NCI-H446 (cell line): ENCODE measurements around the gene MYBBP1A.
"Not testable (repeated sequence)": the region's sequence is repeated elsewhere in the genome, so short reads cannot be mapped to it uniquely, and the experiment has no call there.

Experiments used
- DNase-seq, 2 experiments: peaks; one replicate each; lab custom pipeline; 2025; lab: John Stamatoyannopoulos, UW

The MYBBP1A gene

DNA sequence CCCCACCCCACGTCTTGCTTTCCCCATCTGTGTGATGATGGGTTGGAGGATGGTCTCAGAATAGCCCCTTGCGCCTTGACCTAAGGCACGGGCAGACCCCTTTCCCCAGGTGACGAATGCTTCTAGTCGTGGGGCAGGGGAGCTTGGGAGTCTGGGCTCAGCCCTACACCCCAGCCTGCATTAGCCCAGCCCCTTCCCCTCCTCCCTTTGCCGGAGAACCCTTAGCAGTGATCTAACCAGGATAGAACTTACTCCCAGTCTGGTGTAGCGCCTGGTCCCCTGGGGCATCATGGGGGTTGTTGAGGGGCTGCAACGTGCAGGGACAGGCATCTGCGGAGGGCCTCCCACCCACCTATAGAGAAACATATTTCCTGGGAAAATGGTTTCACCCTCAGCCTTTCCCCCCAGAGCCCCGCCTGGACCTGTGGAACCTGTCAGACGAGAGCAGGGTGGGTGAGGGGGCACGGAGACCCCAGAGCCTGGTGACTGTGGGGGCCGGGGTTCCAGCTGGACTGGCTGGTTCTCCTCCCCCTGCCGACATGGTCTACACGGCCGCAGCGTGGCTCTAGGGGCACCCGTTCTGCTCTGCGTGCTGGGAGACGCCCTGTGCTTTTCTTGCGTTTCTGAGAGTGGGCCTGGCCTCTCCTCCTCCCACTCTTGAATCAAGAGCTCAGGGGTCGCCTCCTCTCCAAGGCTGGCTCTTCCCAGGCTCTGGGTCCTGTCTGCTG is 33.9 kb upstream of the MYBBP1A start:
- no peak for DNase-seq

GRCh38 chr17:4588391-4588790 is 33.2 kb upstream of the MYBBP1A start:
- no peak for DNase-seq

GRCh38 chr17:4587803-4588202 is 32.6 kb upstream of the MYBBP1A start:
- DNase-seq: no peak

GRCh38 chr17:4587195-4587594 is 32.0 kb upstream of the MYBBP1A start:
- no peak for DNase-seq

GRCh38 chr17:4586043-4586442 is 30.9 kb upstream of the MYBBP1A start:
- no peak for DNase-seq

GRCh38 chr17:4585638-4585994 is 30.4 kb upstream of the MYBBP1A start:
- DNase-seq: no peak

DNA sequence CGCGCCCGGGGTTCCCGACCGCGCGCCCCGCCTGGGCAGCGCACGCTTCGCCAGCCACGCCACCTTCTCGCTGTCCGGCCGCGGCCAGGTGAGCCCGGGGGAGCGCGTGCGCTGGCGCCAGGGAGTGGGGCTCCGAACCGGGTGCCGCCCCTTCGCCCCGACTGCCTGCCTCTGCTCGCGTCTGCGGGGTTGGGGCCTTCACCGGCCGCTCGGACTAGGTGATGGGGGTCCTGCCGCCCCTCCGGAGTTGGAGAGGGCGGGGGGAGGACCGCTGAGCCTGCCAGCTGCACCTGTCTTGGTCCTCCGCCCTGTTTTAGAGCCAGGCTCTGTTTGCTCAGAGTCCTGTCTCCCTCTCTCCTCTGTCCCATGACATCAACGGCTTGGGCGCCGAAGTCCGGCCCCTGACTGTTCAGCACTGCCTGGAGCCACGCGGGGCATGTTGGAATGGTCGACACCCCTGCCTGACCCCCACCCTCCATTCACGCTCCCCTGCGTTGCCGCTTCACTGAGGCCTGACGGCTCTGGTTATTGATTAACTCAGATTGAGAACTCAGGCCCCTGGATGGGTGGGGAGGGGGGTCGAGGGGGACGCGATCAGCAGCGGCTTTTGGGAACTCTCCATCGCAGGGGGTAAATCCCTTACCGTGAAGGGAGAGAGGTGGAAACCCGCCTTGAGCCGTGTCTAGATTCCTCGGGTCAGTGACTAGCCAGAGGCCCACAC is 29.9 kb upstream of the MYBBP1A start:
- DNase-seq: no peak

DNA sequence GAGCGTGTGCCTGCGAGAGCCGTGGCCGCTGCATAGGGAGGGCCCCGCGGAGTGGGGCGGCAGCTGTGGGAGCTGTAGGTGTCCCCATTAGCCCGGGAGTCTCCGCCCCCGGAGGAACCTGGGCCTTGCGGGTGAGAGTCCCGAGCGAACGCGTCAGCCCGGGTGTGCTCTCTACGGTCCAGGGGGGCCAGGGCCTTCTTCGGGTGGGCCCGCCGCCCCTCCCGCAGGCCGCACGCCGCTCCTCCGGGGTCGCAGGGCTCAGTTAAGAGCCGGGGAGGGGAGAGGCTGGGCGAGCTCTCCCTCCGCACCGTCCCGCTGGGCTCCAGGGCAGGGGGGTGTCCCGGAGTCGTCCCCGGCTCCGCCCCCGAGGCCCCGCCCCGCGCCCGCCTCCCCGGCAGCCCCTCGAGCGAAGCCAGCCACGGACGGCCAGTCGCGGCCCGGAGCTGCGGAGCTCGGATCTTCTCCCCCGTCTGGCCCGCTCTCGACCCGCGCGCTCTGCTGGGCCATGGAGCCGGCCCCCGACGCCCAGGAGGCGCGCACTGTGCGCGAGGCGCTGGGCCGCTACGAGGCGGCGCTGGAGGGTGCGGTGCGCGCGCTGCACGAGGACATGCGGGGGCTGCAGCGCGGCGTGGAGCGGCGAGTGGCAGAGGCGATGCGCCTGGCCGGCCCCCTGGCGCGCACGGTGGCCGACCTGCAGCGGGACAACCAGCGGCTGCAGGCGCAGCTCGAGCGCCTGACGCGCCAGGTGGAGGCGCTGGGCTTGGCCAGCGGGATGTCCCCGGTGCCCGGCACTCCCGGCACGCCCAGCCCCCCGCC is 29.1 kb upstream of the MYBBP1A start, which contains the start of gene SMTNL2:
TSS of gene SMTNL2 (plus strand) at position 429 of the 816 bp plus-strand sequence. CDS start at position 506, 77 bp downstream.
- DNase-seq: no peak

- DNase-seq: peak in 1 of 2 experiments; percentile 6
Observed at GRCh38 chr17:4583782-4584100, 28.6 kb upstream of the MYBBP1A start.

- no peak for DNase-seq
Observed at GRCh38 chr17:4583206-4583605, 28.0 kb upstream of the MYBBP1A start.

GRCh38 chr17:4582691-4583090 is 27.5 kb upstream of the MYBBP1A start:
- no peak for DNase-seq

- no peak for DNase-seq
Observed at GRCh38 chr17:4582101-4582501, 26.9 kb upstream of the MYBBP1A start.

DNA sequence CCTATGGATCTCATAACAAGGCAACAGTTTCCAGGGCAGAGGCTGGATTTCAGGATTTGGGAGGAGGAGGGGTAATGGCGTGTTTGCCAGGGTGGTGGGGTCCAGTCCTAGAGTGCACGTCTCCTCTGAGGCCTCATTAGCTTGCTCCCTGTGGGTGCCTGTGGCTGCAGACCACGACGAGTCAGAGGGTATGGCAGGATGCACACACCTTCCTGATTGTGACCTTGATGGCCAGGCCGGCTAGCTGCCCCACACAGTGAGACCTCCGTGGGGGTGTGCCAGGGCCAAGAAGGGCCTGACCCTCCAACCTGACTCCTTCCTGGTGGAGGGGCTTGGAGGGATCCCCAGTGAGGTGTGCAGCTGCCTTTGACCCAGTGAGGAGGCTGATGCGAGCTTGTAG is 25.1 kb upstream of the MYBBP1A start:
- DNase-seq: no peak

DNA sequence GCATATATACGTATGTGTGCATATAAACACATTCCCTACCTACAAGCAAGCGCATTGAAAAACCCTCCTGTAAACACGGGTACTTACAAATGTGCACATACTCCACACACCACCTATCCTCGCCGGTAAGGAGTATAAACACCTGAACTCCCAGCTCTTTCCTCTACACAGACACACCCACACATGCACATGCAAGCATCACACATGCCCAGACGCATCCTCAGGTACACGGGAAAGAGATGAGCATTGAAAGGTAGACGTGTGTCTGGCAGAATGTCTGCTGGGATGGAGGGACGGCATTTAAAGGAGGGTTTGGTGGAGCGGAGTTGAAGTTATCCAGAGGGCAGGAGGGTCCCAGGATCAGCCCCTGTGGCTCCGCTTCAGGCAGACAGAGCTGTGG is 24.5 kb upstream of the MYBBP1A start:
- no peak for DNase-seq

GRCh38 chr17:4578349-4578748 is 23.2 kb upstream of the MYBBP1A start:
- not testable (repeated sequence) for DNase-seq

DNA sequence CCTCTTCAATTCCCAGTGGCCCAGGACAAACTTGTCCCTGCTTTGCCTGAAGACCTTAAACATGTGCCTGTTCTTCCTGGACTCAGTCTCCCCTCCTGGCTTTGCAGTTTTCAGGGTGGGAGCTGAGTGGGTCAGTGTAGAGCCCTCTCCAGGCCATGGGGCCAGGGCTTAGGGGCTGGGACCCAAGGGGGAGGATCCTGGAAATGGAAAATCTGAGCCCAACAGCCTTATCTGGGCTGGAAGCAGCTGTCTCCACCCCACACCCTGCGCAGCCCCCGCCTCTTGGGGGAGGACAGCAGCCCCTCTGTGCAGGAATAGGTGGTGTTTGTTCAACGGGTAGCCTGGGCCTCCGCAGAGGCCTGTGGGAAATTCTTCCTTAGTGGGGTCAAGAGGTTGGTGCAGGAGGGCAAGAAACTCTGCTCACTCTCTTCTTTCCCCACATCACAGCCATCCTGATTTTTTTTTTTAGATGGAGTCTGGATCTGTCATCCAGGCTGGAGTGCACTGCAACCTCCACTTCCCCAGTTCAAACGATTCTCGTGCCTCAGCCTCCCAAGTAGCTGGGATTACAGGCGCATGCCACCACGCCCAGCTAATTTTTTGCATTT is 22.3 kb upstream of the MYBBP1A start:
- no peak for DNase-seq

DNA sequence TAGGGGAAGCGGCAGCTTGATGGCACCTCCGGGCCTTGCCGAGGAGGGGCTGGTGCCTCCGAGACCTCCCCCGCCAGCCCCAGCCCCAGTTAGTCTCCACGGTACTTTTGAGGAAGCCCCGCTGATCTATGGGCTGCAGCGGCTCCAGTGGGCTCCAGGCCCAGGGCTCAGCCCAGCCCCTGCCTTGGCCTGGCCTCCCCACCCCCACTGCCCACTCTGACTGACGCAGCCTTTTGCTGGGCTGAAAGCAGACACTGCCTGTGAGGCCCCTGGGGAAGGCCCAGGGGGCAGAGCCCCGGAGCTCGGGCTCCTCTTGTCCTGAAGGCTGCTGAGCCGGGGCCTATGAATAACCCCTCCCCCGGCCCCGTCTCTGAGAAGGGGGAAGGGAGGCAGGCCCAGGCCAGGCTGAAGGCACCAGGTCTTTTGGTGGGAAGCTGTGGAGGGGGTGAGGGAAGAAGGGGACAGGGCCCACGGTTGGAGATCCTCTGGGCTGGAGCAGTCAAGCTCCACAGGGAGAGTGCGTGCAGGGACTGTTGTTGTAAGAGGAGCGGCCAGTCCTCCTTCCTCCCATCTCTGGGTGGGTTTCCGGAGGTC is 21.6 kb upstream of the MYBBP1A start:
- DNase-seq: no peak

- DNase-seq: no peak
Observed at GRCh38 chr17:4576161-4576558, 21.0 kb upstream of the MYBBP1A start.

- no peak for DNase-seq
Observed at GRCh38 chr17:4574448-4575045, 19.4 kb upstream of the MYBBP1A start.

DNA sequence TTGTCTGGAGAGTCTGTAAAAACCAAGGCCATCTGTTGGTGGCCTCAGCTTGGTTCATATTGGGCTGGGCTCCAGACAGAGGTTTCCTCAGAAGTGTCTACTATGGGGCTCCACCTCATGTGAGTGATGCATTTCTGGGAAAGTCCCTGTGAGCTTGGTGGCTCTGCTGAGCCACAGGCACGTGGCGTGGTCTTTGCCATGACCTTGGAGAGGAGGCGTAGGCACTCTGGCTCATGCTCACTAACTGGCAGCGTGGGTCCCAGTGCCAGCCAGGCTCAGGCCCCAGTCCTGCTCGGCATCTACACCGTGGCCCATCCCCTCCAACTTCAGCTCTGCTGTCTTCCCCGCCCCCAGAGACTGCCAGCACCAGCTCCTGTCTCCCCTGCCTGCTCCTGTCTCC is 18.5 kb upstream of the MYBBP1A start:
- DNase-seq: no peak

DNA sequence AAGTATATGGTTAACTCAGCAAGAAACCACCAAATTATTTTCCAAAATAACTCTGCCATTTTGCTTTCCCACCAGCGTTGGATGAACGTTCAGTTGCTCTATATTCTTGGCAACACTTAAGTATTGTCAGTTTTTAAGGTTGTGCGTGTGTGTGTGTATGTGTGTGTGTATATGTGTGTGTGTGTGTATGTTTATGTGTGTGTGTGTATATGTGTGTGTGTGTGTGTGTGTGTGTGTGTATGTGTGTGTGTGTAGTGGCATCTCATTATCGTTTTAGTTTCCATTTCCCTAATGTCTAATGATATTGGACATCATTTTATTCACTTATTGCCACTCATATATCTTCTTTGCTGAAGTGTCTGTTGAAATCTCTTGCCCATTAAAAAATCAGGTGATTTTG is 17.9 kb upstream of the MYBBP1A start:
- DNase-seq: no peak

GRCh38 chr17:4572131-4572530 is 16.9 kb upstream of the MYBBP1A start:
- no peak for DNase-seq
